HG03521 (cell line): ENCODE measurements around the gene KAT5.
"Not testable (repeated sequence)": the region's sequence is repeated elsewhere in the genome, so short reads cannot be mapped to it uniquely, and the experiment has no call there.

Experiments
- ATAC-seq: cut with Tn5 transposase; IDR thresholded peaks from one replicate; pipeline ENCODE4 v1.9.1; 2021; ENCODE audit warnings: mild to moderate bottlenecking, moderate library complexity; ENCODE audit not compliant: unreplicated experiment

KAT5 gene

DNA sequence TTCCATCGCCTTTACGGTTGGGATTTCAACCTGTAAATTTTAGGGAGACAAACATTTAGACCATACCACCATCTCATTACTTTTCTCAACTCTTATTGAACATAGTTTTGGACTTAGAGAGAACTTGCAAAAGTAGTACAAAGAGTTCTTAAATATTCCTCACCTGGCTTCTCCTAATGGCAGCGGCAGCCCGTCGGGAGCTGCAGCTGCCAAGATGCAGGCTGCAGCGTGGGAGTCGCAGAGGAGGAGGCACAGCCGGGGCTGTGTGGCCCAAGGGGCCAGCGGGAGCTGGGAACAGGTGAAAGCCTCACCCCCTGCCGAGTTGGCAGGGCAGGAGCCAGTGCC lies 31.6 kb downstream of the KAT5 start:
- ATAC-seq = no peak

DNA sequence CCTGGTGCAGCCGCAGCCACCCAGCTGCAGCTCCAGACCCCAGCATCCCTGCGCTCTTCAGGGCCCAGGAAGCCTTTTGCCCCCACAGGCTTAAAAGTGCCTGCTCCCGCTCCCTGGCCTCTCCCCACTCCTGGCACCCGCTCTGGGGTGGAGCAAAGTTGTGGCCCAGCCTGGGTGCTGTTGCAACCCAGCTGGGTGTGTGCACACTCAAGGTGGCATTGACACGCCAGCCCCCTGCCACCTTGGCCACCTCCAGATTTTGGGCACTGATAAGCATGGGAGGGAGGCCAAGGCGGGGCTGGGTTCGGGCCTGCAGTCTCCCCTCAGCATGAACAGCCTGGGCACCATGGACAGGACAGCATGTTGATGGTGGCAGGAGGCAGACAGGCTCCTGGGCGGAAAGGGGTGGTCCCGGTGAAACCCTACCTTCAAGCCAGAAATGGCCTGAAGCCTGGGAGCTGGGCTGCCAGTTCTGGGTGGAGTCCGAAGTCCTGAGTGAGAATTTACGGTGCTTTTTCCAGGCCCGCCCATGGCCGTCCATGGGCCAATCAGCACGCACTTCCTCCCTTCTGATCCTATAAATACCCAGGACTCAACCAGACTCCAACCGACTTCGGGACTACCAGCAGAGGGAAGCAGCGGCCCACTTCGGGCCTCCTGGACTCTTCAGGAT lies 32.1 kb downstream of the KAT5 start:
- no peak for ATAC-seq

DNA sequence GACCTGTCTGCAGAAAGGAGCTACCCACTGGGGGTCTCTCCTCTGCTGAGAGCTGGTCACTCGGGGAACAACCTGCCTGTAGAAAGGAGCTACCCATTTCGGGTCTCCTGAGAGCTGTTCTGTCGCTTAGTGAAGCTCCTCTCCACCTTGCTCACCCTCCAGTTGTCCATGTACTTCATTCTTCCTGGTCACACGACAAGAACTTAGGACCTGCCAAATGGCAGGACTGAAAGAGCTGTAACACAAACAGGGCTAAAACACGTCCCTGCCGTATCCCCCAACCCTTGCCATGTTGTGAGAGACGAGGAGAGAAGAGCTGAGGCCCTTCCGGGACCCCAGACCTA lies 32.6 kb downstream of the KAT5 start:
- ATAC-seq = no peak

DNA sequence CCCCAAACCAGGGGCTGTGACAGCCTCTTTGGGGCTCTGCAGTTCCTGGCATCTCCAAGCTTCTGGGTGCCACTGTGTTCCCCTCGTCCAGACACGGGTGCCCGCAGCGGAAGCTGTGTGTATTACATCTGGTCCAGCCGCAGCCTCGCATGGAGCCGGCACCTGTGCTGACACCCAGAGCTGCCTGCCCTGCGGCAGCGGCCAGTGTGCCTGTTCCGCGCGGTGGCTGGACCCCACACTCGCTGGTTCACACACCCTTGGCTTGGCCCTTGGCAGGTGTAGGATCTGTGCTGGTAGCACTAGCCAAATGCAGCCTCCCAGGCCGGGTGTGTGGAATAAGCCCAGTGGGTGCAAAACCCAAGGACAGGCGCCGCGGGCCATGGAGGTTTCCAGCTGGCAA lies 33.0 kb downstream of the KAT5 start:
- no peak for ATAC-seq

DNA sequence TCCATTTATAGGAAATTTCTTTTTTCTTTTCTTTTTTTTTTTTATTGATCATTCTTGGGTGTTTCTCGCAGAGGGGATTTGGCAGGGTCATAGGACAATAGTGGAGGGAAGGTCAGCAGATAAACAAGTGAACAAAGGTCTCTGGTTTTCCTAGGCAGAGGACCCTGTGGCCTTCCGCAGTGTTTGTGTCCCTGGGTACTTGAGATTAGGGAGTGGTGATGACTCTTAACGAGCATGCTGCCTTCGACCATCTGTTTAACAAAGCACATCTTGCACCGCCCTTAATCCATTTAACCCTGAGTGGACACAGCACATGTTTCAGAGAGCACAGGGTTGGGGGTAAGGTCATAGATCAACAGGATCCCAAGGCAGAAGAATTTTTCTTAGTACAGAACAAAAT lies 50.1 kb downstream of the KAT5 start:
- not testable (repeated sequence) for ATAC-seq

DNA sequence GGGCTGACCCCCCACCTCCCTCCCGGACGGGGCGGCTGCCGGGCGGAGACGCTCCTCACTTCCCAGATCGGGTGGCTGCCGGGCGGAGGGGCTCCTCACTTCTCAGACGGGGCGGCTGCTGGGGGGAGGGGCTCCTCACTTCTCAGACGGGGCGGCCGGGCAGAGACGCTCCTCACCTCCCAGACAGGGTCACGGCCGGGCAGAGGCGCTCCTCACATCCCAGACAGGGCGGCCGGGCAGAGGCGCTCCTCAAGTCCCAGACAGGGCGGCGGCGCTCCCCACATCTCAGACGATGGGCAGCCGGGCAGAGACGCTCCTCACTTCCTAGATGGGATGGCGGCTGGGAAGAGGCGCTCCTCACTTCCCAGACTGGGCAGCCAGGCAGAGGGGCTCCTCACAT lies 50.8 kb downstream of the KAT5 start:
- ATAC-seq = not testable (repeated sequence)

DNA sequence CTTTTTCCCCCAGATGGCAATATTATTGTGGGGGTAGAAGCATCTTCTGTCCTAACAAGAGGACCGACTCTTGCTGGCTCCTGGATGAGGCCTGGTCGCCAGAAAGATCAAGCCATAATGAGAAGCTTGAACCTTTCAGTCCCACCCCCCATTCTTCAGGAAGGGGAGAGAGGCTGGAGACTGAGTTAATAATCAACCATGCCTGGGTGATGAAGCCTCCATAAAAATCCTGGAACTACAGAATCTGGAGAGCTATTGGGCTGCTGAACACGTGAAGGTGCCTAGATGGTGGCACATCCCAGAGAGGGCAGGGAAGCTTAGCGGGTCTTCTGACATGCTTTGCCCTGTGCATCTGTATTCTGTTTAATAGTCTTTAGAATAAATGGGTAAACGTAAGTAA lies 52.4 kb downstream of the KAT5 start:
- no peak for ATAC-seq

DNA sequence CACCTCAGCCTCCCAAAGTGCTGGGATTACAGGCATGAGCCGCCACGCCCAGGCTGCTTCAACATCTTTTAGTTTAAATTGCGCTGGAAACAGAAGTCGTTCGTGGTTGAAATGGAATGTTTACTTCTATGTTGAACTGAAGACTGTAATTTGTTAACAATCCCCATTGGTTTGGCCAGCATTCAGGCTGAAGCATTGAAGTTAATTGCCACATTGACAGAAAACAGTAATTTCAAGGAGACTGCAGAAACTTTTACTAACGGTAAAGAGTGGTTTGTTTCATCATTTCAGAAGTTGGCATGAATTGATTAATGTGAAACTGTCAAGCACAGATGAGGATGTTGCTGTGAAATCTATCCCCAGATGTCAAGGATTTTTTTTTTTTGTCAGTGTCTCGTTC lies 54.5 kb downstream of the KAT5 start:
- ATAC-seq = no peak

DNA sequence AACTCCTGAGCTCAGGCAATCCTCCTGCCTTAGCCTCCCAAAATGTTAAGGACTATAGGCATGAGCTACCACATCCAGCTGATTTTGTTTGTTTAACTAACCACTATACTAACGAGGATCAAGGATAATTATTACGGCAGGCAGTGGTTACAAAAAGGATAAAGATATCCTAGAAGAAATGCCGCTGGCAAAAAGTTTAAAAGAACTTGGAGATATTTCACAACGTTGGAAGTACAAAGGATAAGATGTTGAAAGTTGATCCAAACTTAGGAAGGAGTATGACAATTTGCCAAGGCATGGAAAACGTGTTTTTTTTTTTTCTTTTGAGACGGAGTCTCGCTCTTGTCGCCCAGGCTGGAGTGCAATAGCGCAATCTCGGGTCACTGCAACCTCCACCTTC lies 55.4 kb downstream of the KAT5 start:
- no peak for ATAC-seq

DNA sequence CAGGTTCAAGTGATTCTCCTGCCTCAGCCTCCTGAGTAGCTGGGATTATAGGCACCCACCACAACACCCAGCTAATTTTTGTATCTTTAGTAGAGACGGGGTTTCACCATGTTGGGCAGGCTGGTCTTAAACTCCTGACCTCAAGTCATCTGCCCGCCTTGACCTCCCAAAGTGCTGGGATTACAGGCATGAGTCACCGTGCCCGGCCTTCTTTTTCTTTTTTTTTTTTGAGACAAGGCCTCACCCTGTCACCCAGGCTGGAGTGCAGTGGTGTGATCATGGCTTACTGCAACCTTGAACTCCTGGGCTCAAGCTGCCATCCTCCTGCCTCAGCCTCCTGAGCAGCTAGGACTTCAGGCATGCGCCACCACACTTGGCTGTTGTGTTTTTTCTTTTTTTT lies 55.8 kb downstream of the KAT5 start:
- ATAC-seq = not testable (repeated sequence)
